Measurements from ENCODE around the gene IL17RE. TPM values are rescaled to one million over a fixed set of nuclear protein-coding genes. Genes with fewer than 3 reads are reported as not detected.

The IL17RE gene
- total RNA-seq, 2 donors from 2014 or later, result 5.7 to 11.9 TPM

GRCh38 chr3:9947025-9947995, 44.7 kb downstream of the IL17RE start:
- H3K4me3 ChIP-seq, result peak overlapping the region; percentile 81
- peak; percentile 59 for ATAC-seq (ENCODE audit: insufficient number of reproducible peaks, low FRiP score, low read depth)
- no peaks in the 10 kb centered on the region for H3K9me3 ChIP-seq
- peaks cover 3% of the 10 kb centered on the region for H3K36me3 ChIP-seq
- H3K27me3 ChIP-seq (replicated peaks; ENCODE audit: insufficient read depth), result no peaks in the 10 kb centered on the region
- peak; percentile 75 for TF ChIP-seq CTCF (IDR thresholded peaks at IDR 0.05)
- H3K4me1 ChIP-seq (ENCODE audit: control insufficient read depth in 1 of 2, low read depth in 2 of 2), result peaks cover 9 to 29% of the 10 kb centered on the region in 2 donors
- H3K27ac ChIP-seq, result peak overlapping the region; percentile 83 to 85
- no peak for DNase-seq (ENCODE audit: low spot score)

GRCh38 chr3:9948586-9948985, 45.9 kb downstream of the IL17RE start:
- no peak overlapping the region for H3K27ac ChIP-seq
- H3K9me3 ChIP-seq, result no peaks in the 10 kb centered on the region
- no peak for ATAC-seq (ENCODE audit: insufficient number of reproducible peaks, low FRiP score, low read depth)
- TF ChIP-seq CTCF (IDR thresholded peaks at IDR 0.05), result no peak
- no peak for DNase-seq (ENCODE audit: low spot score)
- peaks cover 3% of the 10 kb centered on the region for H3K36me3 ChIP-seq
- H3K4me3 ChIP-seq, result no peak overlapping the region
- H3K4me1 ChIP-seq (ENCODE audit: control insufficient read depth in 1 of 2, low read depth in 2 of 2), result peaks cover 9 to 30% of the 10 kb centered on the region in 2 donors
- no peaks in the 10 kb centered on the region for H3K27me3 ChIP-seq (replicated peaks; ENCODE audit: insufficient read depth)

DNA sequence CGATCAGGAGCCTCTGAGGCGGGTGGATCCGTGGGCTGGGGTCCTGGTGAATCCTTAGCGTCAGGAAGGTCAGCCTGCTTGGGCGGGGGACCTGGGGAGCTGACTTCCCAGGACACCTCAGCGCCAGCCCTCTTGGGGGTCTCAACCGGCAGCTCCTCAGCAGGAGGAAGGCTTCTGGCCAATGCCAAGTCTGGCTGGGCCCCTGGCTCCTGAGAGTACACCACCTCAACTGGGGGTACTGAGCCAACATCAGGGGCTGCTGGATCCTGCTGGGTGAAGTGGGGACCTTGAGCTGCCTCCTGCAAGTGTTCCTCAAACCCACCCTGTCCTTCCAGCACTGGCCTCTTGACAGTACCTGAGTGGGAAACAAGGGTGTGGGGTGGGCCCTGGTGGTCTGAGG, 46.5 kb downstream of the IL17RE start:
- H3K4me3 ChIP-seq, result no peak overlapping the region
- DNase-seq (ENCODE audit: low spot score), result no peak
- TF ChIP-seq CTCF (IDR thresholded peaks at IDR 0.05), result no peak
- H3K36me3 ChIP-seq, result peaks cover 3% of the 10 kb centered on the region
- H3K27me3 ChIP-seq (replicated peaks; ENCODE audit: insufficient read depth), result no peaks in the 10 kb centered on the region
- peaks cover 9 to 30% of the 10 kb centered on the region in 2 donors for H3K4me1 ChIP-seq (ENCODE audit: control insufficient read depth in 1 of 2, low read depth in 2 of 2)
- no peaks in the 10 kb centered on the region for H3K9me3 ChIP-seq
- ATAC-seq (ENCODE audit: insufficient number of reproducible peaks, low FRiP score, low read depth), result no peak
- H3K27ac ChIP-seq, result no peak overlapping the region

- peaks cover 9 to 30% of the 10 kb centered on the region in 2 donors for H3K4me1 ChIP-seq (ENCODE audit: control insufficient read depth in 1 of 2, low read depth in 2 of 2)
- DNase-seq (ENCODE audit: low spot score) (no peak), ATAC-seq (ENCODE audit: insufficient number of reproducible peaks, low FRiP score, low read depth) (no peak)
- no peak overlapping the region for H3K27ac ChIP-seq
- H3K36me3 ChIP-seq, result peaks cover 3% of the 10 kb centered on the region
- no peaks in the 10 kb centered on the region for H3K27me3 ChIP-seq (replicated peaks; ENCODE audit: insufficient read depth)
- H3K4me3 ChIP-seq, result no peak overlapping the region
- no peaks in the 10 kb centered on the region for H3K9me3 ChIP-seq
- no peak for TF ChIP-seq CTCF (IDR thresholded peaks at IDR 0.05)
Observed at GRCh38 chr3:9949626-9950025, 47.0 kb downstream of the IL17RE start.

- no peak for DNase-seq (ENCODE audit: low spot score)
- H3K27me3 ChIP-seq (replicated peaks; ENCODE audit: insufficient read depth), result no peaks in the 10 kb centered on the region
Observed at GRCh38 chr3:9951126-9951525, 48.5 kb downstream of the IL17RE start.

More at GRCh38 chr3:9951126-9951525, 48.5 kb downstream of the IL17RE start:
- H3K27ac ChIP-seq, result no peak overlapping the region
- peaks cover 3% of the 10 kb centered on the region for H3K36me3 ChIP-seq
- no peak for ATAC-seq (ENCODE audit: insufficient number of reproducible peaks, low FRiP score, low read depth)
- no peaks in the 10 kb centered on the region for H3K9me3 ChIP-seq
- TF ChIP-seq CTCF (IDR thresholded peaks at IDR 0.05), result no peak
- no peak overlapping the region for H3K4me3 ChIP-seq
- H3K4me1 ChIP-seq (ENCODE audit: control insufficient read depth in 1 of 2, low read depth in 2 of 2), result peaks cover 9 to 26% of the 10 kb centered on the region in 2 donors

All from thoracic aorta (tissue), 2 donors.